Spleen (tissue), 11 donors: ENCODE results near the gene RAB4A. TPM values are rescaled to one million over a fixed set of nuclear protein-coding genes. Genes with fewer than 3 reads are reported as not detected.

Experiments used
- DNase-seq: peaks from one replicate; pipeline ENCODE4 v3.0.0-alpha.2; 2020
- H3K27ac ChIP-seq, 8 donors: fragments of 200-600 bp; sonication (generic) in 7 of 8; 1 replicate in 4 of 8; 2 replicates in 4 of 8; pipeline versions ENCODE4 v1.5.0 to v1.8.0; 2016 to 2021; ENCODE audit warnings: inconsistent platforms in 4 of 8, mild to moderate bottlenecking in 4 of 8, moderate library complexity in 1 of 8
- H3K27me3 ChIP-seq, 7 donors: fragments of 200-600 bp; sonication (generic) in 6 of 7; replicated peaks in 1 of 7; 1 replicate in 4 of 7; 2 replicates in 3 of 7; pipeline versions ENCODE4 v1.5.0 to v1.8.0; 2016 to 2021; ENCODE audit warnings: inconsistent platforms in 3 of 7, mild to moderate bottlenecking in 1 of 7
- H3K36me3 ChIP-seq, 6 donors: fragments of 200-600 bp; sonication (generic) in 5 of 6; 1 replicate in 4 of 6; 2 replicates in 2 of 6; pipeline versions ENCODE4 v1.5.0 to v1.8.0; 2016 to 2021; ENCODE audit warnings: inconsistent platforms in 2 of 6
- H3K4me1 ChIP-seq, 6 donors: fragments of 200-600 bp; sonication (generic) in 5 of 6; 1 replicate in 3 of 6; 2 replicates in 3 of 6; pipeline versions ENCODE4 v1.5.0 to v1.8.0; 2016 to 2021; ENCODE audit warnings: inconsistent platforms in 3 of 6
- H3K4me3 ChIP-seq, 8 donors: fragments of 200-600 bp; sonication (generic) in 7 of 8; 1 replicate in 4 of 8; 2 replicates in 4 of 8; pipeline versions ENCODE4 v1.5.0 to v1.8.0; 2016 to 2021; ENCODE audit warnings: inconsistent platforms in 4 of 8, mild to moderate bottlenecking in 4 of 8, moderate library complexity in 2 of 8
- H3K9me3 ChIP-seq, 8 donors: fragments of 200-600 bp; sonication (generic) in 7 of 8; 1 replicate in 4 of 8; 2 replicates in 4 of 8; pipeline versions ENCODE4 v1.5.0 to v1.8.0; 2016 to 2021; ENCODE audit warnings: inconsistent platforms in 4 of 8
- CTCF ChIP-seq, 11 experiments: fragments of 200-600 bp in 7 of 11; fragments of 450-650 bp in 4 of 11; sonication (generic) in 4 of 11; IDR thresholded peaks in 8 of 11; conservative IDR thresholded peaks in 3 of 11; 1 replicate in 7 of 11; 2 replicates in 4 of 11; pipeline versions ENCODE4 v1.4.0 to v1.8.0; 2016 to 2021; ENCODE audit warnings: antibody characterized with exemption in 11 of 11, inconsistent platforms in 4 of 11, mild to moderate bottlenecking in 1 of 11
- POLR2A ChIP-seq, 3 donors: fragments of 450-650 bp; IDR thresholded peaks; one replicate each; pipeline ENCODE4 v1.5.1; 2017; ENCODE audit warnings: antibody characterized with exemption in 3 of 3, mild to moderate bottlenecking in 1 of 3
- POLR2AphosphoS5 ChIP-seq, 3 donors: sonication (generic); formaldehyde crosslinking; IDR thresholded peaks; one replicate each; pipeline ENCODE4 v1.5.1; 2017; ENCODE audit warnings: antibody characterized with exemption in 3 of 3
- WGBS, 5 donors: extraction: QIAGEN DNeasy Blood & Tissue Kit in 3 of 5; methylation state at CpG; one replicate each; pipeline versions ENCODE4 v1.1.5 to v1.1.7; 2013 to 2018; 5-methylcytosine and 5-hydroxymethylcytosine counted together
- intact Hi-C: fragments of 100-400 bp; cut with DNase I; formaldehyde crosslinking; loops from one replicate; pipeline ENCODE4 v1.15.0; 2023; ENCODE audit warnings: low total_unique reads
- polyA plus RNA-seq, 3 donors: library from polyadenylated mRNA; stranded (reverse); fragments of 200-250 nt; gene quantifications; one replicate each; pipeline ENCODE4 v1.2.1, GENCODE V29; 2013
- total RNA-seq, 7 donors: library from RNA; depleted of rRNA in 3 of 7; stranded (reverse); fragments of >200 nt in 3 of 7; fragmentation: NEBNext Ultra II Directional in 4 of 7; extraction: Animal tissue kit (Norgen Biotek cat#: 25700) in 4 of 7; gene quantifications; one replicate each; pipeline versions ENCODE4 v1.1.0 to v1.2.1, GENCODE V29; 2016 to 2021
- donor health status: healthy with polysubstance abuse.
- donor health status: DM: no; HTN: no; CAD: no; lungs with moderate emphysema.
- donor health status: DM: no; HTN: no; CAD: no.
- donor health status: Bipolar disorder and iron deficiency.
- donor health status: healthy.
- donor health status: DM: no; HTN: no; CAD: no.
- donor health status: DM: yes; HTN: yes; CAD: no.

RAB4A gene
- total and polyA plus RNA-seq, 10 donors: 19.7 to 49.8 (median 27.0) TPM

GRCh38 chr1:229263254-229263653 lies 7.7 kb upstream of the RAB4A start:
- intact Hi-C loops: no loop called here
- Histone ChIP-seq H3K27me3 (no peaks in the 10 kb centered on the region), H3K36me3 (no peaks in the 10 kb centered on the region), H3K9me3 (peaks cover 0 to 15% (median 7%) of the 10 kb centered on the region in 8 donors), H3K4me1 (peaks cover 3 to 7% (median 5%) of the 10 kb centered on the region in 6 donors), H3K4me3 (no peak overlapping the region), H3K27ac (no peak overlapping the region)
- no peak for DNase-seq
- no peak for TF ChIP-seq POLR2A (IDR thresholded peaks at IDR 0.05)
- TF ChIP-seq POLR2AphosphoS5 (IDR thresholded peaks at IDR 0.05): no peak
- TF ChIP-seq CTCF (IDR thresholded peaks at IDR 0.05 in 8 of 11, conservative IDR thresholded peaks at IDR 0.05 in 3 of 11): no peak

GRCh38 chr1:229264068-229264467 lies 6.8 kb upstream of the RAB4A start:
- no peaks in the 10 kb centered on the region for H3K4me1 ChIP-seq
- H3K27me3 ChIP-seq: no peaks in the 10 kb centered on the region
- WGBS, 5 donors: 75 to 96% (median 92%) methylated on average over 7 of the region's 7 CpGs
- TF ChIP-seq POLR2AphosphoS5 (IDR thresholded peaks at IDR 0.05) (no peak), CTCF (IDR thresholded peaks at IDR 0.05 in 8 of 11, conservative IDR thresholded peaks at IDR 0.05 in 3 of 11) (no peak), POLR2A (IDR thresholded peaks at IDR 0.05) (no peak)
- H3K9me3 ChIP-seq: peaks cover 0 to 15% (median 7%) of the 10 kb centered on the region in 8 donors
- DNase-seq: no peak
- no peak overlapping the region for H3K4me3 ChIP-seq
- no peaks in the 10 kb centered on the region for H3K36me3 ChIP-seq
- intact Hi-C loops: no loop called here
- no peak overlapping the region for H3K27ac ChIP-seq

GRCh38 chr1:229264487-229264886 lies 6.4 kb upstream of the RAB4A start:
- no peak for DNase-seq
- Histone ChIP-seq H3K27me3 (no peaks in the 10 kb centered on the region), H3K4me3 (no peak overlapping the region), H3K9me3 (peaks cover 0 to 15% (median 7%) of the 10 kb centered on the region in 8 donors), H3K4me1 (no peaks in the 10 kb centered on the region), H3K36me3 (no peaks in the 10 kb centered on the region), H3K27ac (no peak overlapping the region)
- WGBS, 5 donors: 71 to 89% (median 85%) methylated on average over 5 of the region's 5 CpGs
- TF ChIP-seq POLR2A (IDR thresholded peaks at IDR 0.05) (no peak), CTCF (IDR thresholded peaks at IDR 0.05 in 8 of 11, conservative IDR thresholded peaks at IDR 0.05 in 3 of 11) (no peak), POLR2AphosphoS5 (IDR thresholded peaks at IDR 0.05) (no peak)
- intact Hi-C loops: no loop called here

GRCh38 chr1:229266274-229266673 lies 4.6 kb upstream of the RAB4A start:
- intact Hi-C loops: no loop called here
- Histone ChIP-seq H3K27me3 (no peaks in the 10 kb centered on the region), H3K36me3 (no peaks in the 10 kb centered on the region), H3K4me3 (no peak overlapping the region), H3K27ac (no peak overlapping the region), H3K4me1 (peaks cover 0 to 7% (median 2%) of the 10 kb centered on the region in 6 donors), H3K9me3 (peaks cover 0 to 20% (median 7%) of the 10 kb centered on the region in 8 donors)
- DNase-seq: no peak
- WGBS, 5 donors: 69 to 79% (median 79%) methylated on average over 3 of the region's 3 CpGs
- TF ChIP-seq POLR2A (IDR thresholded peaks at IDR 0.05): no peak
- TF ChIP-seq POLR2AphosphoS5 (IDR thresholded peaks at IDR 0.05): no peak
- no peak for TF ChIP-seq CTCF (IDR thresholded peaks at IDR 0.05 in 8 of 11, conservative IDR thresholded peaks at IDR 0.05 in 3 of 11)
